Heart left ventricle (tissue), 16 donors: Measurements from ENCODE around the gene KCNJ12. TPM values are rescaled to one million over a fixed set of nuclear protein-coding genes. Genes with fewer than 3 reads are reported as not detected.

Experiments
- ATAC-seq, 4 donors: fragments of 200-7000 bp; cut with Tn5 transposase; one replicate each; pipeline ENCODE4 v1.9.1; 2020 to 2022; ENCODE audit warnings: moderate library complexity in 4 of 4, mild to moderate bottlenecking in 3 of 4, moderate number of reproducible peaks in 1 of 4
- DNase-seq, 5 donors: peaks; one replicate each; pipeline ENCODE4 v3.0.0-alpha.2; 2020
- H3K27ac ChIP-seq, 12 donors: fragments of 200-600 bp; sonication (generic) in 4 of 12; one replicate each; pipeline versions ENCODE4 v1.5.0 to v1.8.0; 2016 to 2022; ENCODE audit warnings: mild to moderate bottlenecking in 2 of 12
- H3K27me3 ChIP-seq, 9 donors: fragments of 200-600 bp; sonication (generic) in 2 of 9; one replicate each; pipeline versions ENCODE4 v1.5.1 to v1.8.0; 2016 to 2022; ENCODE audit warnings: mild to moderate bottlenecking in 3 of 9
- H3K36me3 ChIP-seq, 9 donors: fragments of 200-600 bp; sonication (generic) in 2 of 9; one replicate each; pipeline versions ENCODE4 v1.5.0 to v1.8.0; 2018 to 2022; ENCODE audit warnings: mild to moderate bottlenecking in 2 of 9
- H3K4me1 ChIP-seq, 12 donors: fragments of 200-600 bp; sonication (generic) in 4 of 12; one replicate each; pipeline versions ENCODE4 v1.5.0 to v1.8.0; 2016 to 2022; ENCODE audit warnings: mild to moderate bottlenecking in 3 of 12
- H3K4me3 ChIP-seq, 12 donors: fragments of 200-600 bp; sonication (generic) in 4 of 12; one replicate each; pipeline versions ENCODE4 v1.5.0 to v1.8.0; 2017 to 2022; ENCODE audit warnings: mild to moderate bottlenecking in 9 of 12, moderate library complexity in 4 of 12
- H3K9me3 ChIP-seq, 12 donors: fragments of 200-600 bp; sonication (generic) in 4 of 12; one replicate each; pipeline versions ENCODE4 v1.5.0 to v1.8.0; 2016 to 2022; ENCODE audit warnings: mild to moderate bottlenecking in 1 of 12
- CTCF ChIP-seq, 12 donors: fragments of 200-600 bp; sonication (generic) in 4 of 12; IDR thresholded peaks; one replicate each; pipeline versions ENCODE4 v1.5.0 to v1.8.0; 2018 to 2022; ENCODE audit warnings: antibody characterized with exemption in 12 of 12, mild to moderate bottlenecking in 5 of 12
- POLR2A ChIP-seq, 2 donors: fragments of 450-650 bp; IDR thresholded peaks; one replicate each; pipeline ENCODE4 v1.6.1; 2017; ENCODE audit warnings: antibody characterized with exemption in 2 of 2, mild to moderate bottlenecking in 2 of 2, moderate library complexity in 2 of 2
- WGBS, 4 donors: extraction: QIAGEN DNeasy Blood & Tissue Kit in 2 of 4; methylation state at CpG; one replicate each; pipeline versions ENCODE4 v1.1.5 to v1.1.7; 2013 to 2018; 5-methylcytosine and 5-hydroxymethylcytosine counted together
- intact Hi-C, 10 donors: fragments of 100-400 bp; cut with DNase I; formaldehyde crosslinking; loops; one replicate each; pipeline versions ENCODE4 v1.11.1 to v1.14.2; 2022
- polyA plus RNA-seq, 2 donors: library from polyadenylated mRNA; stranded (reverse); fragments of 200-250 nt; gene quantifications; one replicate each; pipeline ENCODE4 v1.2.3, GENCODE V29; 2013
- total RNA-seq, 9 donors: library from RNA; depleted of rRNA in 2 of 9; stranded (reverse); fragments of >200 nt in 2 of 9; fragmentation: NEBNext Ultra II Directional in 3 of 9; extraction: Animal tissue kit (Norgen Biotek cat#: 25700) in 3 of 9; gene quantifications; one replicate each; pipeline versions ENCODE4 v1.1.0 to v1.2.4, GENCODE V29; 2016 to 2023
- donor health status: ischemic (EF 13 %, LVEDD 7.1; RV severe dilation, severe dysfunction).
- donor health status: healthy with polysubstance abuse.
- donor health status: DM: no; HTN: yes; CAD: no.
- donor health status: DM: no; HTN: no; CAD: no.
- donor health status: ischemic (EF 25% LVEDD 6.9; RV normal size, moderate dysfunction).
- donor health status: ischemic (EF 25% LVEDD 5.7; RV mildly dilated, moderate dysfunction).
- donor health status: healthy.
- donor health status: DM: yes; HTN: yes; CAD: no.
- donor health status: ischemic (EF 35%, LVEDD 5.7; RV mildly dilated, moderate dysfunction).
- donor health status: nonischemic (EF 11% LVEDD 7.7; RV severe dilation, severe dysfunction).
- donor health status: DM: yes; HTN: yes; CAD: no.
- donor health status: PGD.
- donor health status: ischemic (EF 29% LVEDD 5.4; RV normal size, mild dysfunction).
- donor health status: nonischemic (EF 23%, LVEDD 6.1; RV moderate dilation, normal function).

Gene KCNJ12
- total and polyA plus RNA-seq, 11 donors, result 6.6 to 24.2 (median 9.0) TPM

- TF ChIP-seq POLR2A (IDR thresholded peaks at IDR 0.05), result no peak
- TF ChIP-seq CTCF (IDR thresholded peaks at IDR 0.05), result no peak
- peaks cover 0 to 23% (median 15%) of the 10 kb centered on the region in 12 donors for H3K4me1 ChIP-seq
- no peaks in the 10 kb centered on the region for H3K36me3 ChIP-seq
- DNase-seq, result peak in 2 of 5 donors; percentile 9 to 50
- no peak for ATAC-seq
- no peaks in the 10 kb centered on the region for H3K27me3 ChIP-seq
- intact Hi-C loops, result no loop called here
- no peak overlapping the region for H3K27ac ChIP-seq
- H3K4me3 ChIP-seq, result no peak overlapping the region
- 94 to 96% (median 95%) methylated on average over 12 to 13 of the region's 13 CpGs for WGBS, 4 donors
- H3K9me3 ChIP-seq, result no peaks in the 10 kb centered on the region
These were observed 21.3 kb upstream of the KCNJ12 start for GRCh38 chr17:21354796-21355385.

- H3K4me1 ChIP-seq, result peaks cover 0 to 26% (median 15%) of the 10 kb centered on the region in 12 donors
- intact Hi-C loops, result no loop called here
- no peaks in the 10 kb centered on the region for H3K36me3 ChIP-seq
- no peaks in the 10 kb centered on the region for H3K27me3 ChIP-seq
- no peak overlapping the region for H3K4me3 ChIP-seq
- WGBS, 4 donors, result 80 to 96% (median 84%) methylated on average over 10 to 12 of the region's 12 CpGs
- H3K27ac ChIP-seq, result no peak overlapping the region
- DNase-seq, result peak in 2 of 5 donors; percentile 13 to 47
- no peaks in the 10 kb centered on the region for H3K9me3 ChIP-seq
- ATAC-seq, result no peak
- TF ChIP-seq CTCF (IDR thresholded peaks at IDR 0.05) (no peak), POLR2A (IDR thresholded peaks at IDR 0.05) (no peak)
These were observed 20.6 kb upstream of the KCNJ12 start for GRCh38 chr17:21355586-21355985.

- DNase-seq (no peak), ATAC-seq (no peak)
These were observed 19.5 kb upstream of the KCNJ12 start for GRCh38 chr17:21356537-21357127.

More at GRCh38 chr17:21356537-21357127, 19.5 kb upstream of the KCNJ12 start:
- Histone ChIP-seq H3K36me3 (no peaks in the 10 kb centered on the region), H3K27me3 (no peaks in the 10 kb centered on the region), H3K9me3 (no peaks in the 10 kb centered on the region), H3K27ac (no peak overlapping the region), H3K4me3 (no peak overlapping the region), H3K4me1 (peaks cover 0 to 26% (median 15%) of the 10 kb centered on the region in 12 donors)
- TF ChIP-seq POLR2A (IDR thresholded peaks at IDR 0.05), result no peak
- no peak for TF ChIP-seq CTCF (IDR thresholded peaks at IDR 0.05)
- intact Hi-C loops, result no loop called here
- WGBS, 4 donors, result 95 to 100% (median 97%) methylated on average over 2 of the region's 2 CpGs
